Adrenal gland (tissue), 5 donors: ENCODE data around the gene AGAP1.

Experiments used
- POLR2A ChIP-seq, 2 donors: fragments of 450-650 bp; IDR thresholded peaks; one replicate each; pipeline ENCODE4 v1.6.1; 2017; ENCODE audit warnings: antibody characterized with exemption in 2 of 2, mild to moderate bottlenecking in 2 of 2, moderate library complexity in 1 of 2
- TF ChIP-seq, protein P1 (sequence below), 6 experiments: fragments of 450-650 bp in 4 of 6; fragments of 200-600 bp in 2 of 6; sonication (generic) in 1 of 6; IDR thresholded peaks; 1 replicate in 5 of 6; 2 replicates in 1 of 6; pipeline versions ENCODE4 v1.5.1 to v1.8.0; 2016 to 2021; ENCODE audit warnings: antibody characterized with exemption in 6 of 6, mild to moderate bottlenecking in 2 of 6, moderate library complexity in 1 of 6
- donor health status: DM: no; HTN: no; CAD: no.

DNA sequence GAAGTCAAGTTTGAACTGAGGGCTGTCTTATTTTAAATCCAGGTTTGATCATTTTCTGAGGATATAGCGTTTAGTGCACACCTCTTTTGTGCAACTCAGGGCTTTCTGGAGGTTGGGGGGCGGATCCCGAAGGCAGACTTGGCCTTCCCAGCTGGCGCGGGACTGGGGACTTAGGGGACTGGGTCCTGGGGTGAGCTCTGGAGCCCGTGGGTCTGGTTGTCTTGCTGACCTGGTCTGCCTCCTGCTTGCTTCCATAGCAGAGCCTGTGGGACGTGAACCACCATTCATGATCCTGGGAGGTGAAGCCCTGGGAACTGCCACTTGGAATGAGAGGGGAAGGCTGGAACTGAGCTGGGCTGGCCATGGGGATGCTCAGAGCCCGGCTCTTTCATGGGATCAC lies 63.1 kb downstream of the AGAP1 start:
- TF ChIP-seq, protein P1, sequence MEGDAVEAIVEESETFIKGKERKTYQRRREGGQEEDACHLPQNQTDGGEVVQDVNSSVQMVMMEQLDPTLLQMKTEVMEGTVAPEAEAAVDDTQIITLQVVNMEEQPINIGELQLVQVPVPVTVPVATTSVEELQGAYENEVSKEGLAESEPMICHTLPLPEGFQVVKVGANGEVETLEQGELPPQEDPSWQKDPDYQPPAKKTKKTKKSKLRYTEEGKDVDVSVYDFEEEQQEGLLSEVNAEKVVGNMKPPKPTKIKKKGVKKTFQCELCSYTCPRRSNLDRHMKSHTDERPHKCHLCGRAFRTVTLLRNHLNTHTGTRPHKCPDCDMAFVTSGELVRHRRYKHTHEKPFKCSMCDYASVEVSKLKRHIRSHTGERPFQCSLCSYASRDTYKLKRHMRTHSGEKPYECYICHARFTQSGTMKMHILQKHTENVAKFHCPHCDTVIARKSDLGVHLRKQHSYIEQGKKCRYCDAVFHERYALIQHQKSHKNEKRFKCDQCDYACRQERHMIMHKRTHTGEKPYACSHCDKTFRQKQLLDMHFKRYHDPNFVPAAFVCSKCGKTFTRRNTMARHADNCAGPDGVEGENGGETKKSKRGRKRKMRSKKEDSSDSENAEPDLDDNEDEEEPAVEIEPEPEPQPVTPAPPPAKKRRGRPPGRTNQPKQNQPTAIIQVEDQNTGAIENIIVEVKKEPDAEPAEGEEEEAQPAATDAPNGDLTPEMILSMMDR (IDR thresholded peaks at IDR 0.05) = no peak
- no peak for TF ChIP-seq POLR2A (IDR thresholded peaks at IDR 0.05)
